GM21381 (cell line): ENCODE data around the gene ANKRD13C.
"Not testable (repeated sequence)": the region's sequence is repeated elsewhere in the genome, so short reads cannot be mapped to it uniquely, and the experiment has no call there.

Experiments used
- ATAC-seq: cut with Tn5 transposase; IDR thresholded peaks from one replicate; pipeline ENCODE4 v1.9.1; 2021; ENCODE audit warnings: mild to moderate bottlenecking, moderate library complexity; ENCODE audit not compliant: unreplicated experiment

Gene ANKRD13C

DNA sequence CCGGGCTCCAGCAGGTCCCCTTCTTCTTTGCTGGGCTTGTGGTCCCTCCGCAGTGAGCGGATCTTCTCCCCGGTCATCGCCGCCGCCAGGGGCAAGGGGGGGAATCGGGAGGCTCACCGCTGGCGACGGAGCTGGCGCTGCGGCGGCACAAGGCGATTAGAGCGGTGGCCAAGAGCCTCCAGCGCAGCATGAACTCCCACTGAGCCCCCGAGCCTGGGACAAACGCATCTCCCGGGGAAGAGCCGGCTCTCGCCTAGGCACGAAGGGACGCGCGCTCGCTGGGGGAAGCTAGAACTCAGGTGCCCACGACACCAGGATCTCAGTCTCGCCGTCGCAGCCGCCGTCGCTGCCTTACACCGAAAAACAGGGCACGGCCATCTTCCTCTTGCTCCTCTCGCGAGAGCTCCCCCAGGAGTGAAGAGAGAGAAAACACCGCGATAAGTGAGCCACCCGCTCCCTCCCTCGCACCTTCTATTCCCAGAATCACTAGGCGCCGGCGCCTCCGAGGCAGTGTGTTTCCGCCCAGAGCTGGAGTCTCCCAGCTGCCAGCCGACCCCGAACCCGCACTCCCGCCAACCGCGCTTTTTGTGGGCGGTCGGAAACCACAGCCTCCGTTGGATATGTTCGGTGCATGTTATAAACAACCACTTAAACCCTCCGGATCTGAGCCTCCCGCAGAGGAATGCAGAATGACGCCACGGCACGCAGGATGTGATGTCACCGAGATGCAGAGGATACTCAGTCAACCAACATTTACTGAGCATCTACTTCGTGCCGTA lies at the start of gene ANKRD13C:
TSS of gene ANKRD13C (minus strand) at position 391 of the 779 bp plus-strand sequence. CDS start at position 77, 314 bp downstream.
- peak; percentile 87 for ATAC-seq

DNA sequence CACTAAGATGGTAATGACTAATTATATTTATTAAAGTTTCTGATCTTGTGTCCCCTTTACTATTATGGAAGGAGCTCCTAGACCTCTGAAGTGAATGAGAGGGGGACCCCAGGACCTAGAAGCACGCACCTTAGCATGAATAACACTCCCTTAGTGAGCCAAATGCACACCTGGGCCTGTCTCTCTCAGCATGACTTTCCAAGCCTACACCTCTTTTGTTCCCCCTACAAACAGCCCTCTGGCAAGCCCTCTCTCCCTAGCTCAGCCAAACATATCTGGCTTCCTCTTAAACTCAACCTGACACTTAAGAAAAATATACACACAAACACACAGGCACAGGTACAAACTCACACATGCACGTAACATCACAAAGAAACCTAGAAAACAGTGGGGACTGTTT lies 49.2 kb upstream of the ANKRD13C start:
- ATAC-seq: no peak

GRCh38 chr1:70401974-70402373 lies 47.5 kb upstream of the ANKRD13C start:
- ATAC-seq: no peak

DNA sequence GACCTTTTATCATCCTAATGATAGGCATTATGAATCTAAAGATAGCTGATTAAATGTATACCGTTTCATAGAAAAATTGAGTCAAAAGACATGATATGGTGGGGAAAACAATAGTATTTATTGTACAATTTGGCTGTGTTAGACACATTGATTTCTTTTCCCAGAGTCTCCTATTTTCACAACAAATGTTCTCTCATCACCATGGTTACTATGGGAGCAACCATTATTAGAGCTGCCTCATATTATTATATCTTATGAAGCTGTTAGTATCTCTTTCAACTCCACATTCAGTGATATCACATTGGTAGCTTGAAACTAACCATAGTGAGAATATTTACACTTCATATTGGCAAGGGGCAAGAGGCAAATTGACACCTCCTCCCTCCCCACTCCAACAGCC lies 45.8 kb upstream of the ANKRD13C start:
- ATAC-seq: no peak

- no peak for ATAC-seq
Measured at GRCh38 chr1:70397013-70397412, 42.5 kb upstream of the ANKRD13C start.

- no peak for ATAC-seq
Measured at GRCh38 chr1:70396607-70397006, 42.1 kb upstream of the ANKRD13C start.

DNA sequence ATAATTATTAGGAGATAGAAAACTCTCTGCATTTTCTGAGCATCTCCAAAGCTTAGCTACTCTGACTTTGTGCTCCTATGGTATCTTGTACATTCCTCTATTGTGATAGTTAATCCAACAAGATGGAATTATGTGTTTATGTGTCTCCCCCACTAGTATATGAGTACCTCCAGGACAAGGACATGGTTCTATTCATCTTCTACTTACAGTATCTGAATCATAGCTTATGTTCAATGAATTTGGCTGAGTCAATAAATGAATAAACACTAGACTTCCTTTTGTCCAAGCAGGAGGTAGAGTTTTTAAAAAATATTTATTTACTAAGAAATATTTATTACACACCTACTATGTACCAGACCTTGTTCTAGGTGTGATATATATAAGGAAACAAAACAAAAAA lies 38.1 kb upstream of the ANKRD13C start:
- no peak for ATAC-seq

DNA sequence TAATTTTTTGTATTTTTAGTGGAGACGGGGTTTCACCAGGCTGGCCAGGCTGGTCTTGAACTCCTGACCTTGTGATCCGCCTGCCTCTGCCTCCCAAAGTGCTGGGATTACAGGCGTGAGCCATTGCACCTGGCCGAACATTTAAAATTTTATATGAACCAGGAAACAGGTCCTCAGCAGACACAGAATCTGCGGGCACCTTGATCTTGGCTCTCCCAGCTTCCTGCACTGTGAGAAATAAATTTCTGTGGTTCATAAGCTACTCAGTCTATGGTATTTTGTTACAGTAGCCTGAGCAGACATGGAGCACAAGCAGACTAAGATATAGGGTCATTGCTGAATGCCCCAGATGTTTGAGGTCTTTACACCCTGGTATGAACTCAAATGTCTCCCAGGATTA lies 33.0 kb upstream of the ANKRD13C start:
- ATAC-seq: no peak

DNA sequence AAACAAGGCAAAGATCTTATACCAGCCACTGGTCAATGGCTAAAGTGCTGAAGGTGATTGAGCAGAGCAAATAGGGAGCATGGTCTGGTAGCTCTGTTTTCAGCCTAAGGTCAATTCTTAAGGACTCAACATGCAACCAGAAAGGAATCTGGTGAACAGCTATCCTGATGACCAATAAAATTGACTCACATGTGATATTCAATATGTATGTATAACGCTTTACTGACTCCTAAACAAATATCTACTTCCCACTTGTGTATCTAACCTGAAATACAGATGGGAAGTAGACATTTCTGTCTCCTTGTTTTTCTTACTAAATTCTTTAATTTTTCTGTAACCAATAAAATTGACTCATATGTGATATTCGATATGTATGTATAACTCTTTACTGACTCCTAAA lies 31.6 kb upstream of the ANKRD13C start:
- no peak for ATAC-seq

- no peak for ATAC-seq
Measured at GRCh38 chr1:70385477-70385876, 31.0 kb upstream of the ANKRD13C start.

GRCh38 chr1:70384542-70384941 lies 30.0 kb upstream of the ANKRD13C start:
- ATAC-seq: no peak

DNA sequence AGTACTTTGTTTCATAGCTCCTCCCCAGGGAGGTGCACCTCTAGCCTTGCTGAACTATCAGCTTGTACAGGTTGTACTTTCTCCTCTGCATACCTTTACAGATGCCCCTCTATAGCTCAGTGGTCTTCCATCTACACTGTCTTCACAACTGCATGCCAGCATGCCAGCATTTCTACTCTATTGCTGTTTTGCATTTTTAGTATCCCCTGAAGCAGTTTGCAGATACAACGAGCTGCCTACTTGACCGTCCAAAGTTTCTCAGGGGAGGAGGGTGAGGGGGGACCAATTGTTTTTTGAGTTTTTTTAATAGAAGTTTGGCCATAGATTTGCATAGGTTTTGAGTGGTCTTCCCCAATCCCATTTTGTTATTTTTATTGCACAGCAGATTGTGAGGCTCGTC lies 29.0 kb upstream of the ANKRD13C start:
- ATAC-seq: no peak

DNA sequence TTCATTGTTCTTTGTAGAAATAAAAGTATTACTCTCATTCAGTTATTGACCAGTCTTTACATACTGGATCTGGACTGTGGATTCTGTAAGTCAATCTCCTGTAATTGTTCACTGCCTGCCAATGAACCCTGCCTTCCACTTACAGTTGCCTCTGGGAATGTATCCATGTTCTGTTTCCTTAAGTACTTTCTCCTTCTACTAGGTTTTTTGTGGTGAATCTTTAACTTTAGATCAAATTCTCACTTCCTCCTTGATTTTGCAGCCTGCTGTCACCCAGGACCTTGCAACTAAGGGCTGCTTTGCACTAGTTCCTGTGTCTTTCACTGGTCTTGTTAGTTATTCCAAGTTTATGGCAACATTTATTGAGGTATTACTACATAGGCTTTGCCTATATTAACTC lies 28.2 kb upstream of the ANKRD13C start:
- peak; percentile 90 for ATAC-seq

DNA sequence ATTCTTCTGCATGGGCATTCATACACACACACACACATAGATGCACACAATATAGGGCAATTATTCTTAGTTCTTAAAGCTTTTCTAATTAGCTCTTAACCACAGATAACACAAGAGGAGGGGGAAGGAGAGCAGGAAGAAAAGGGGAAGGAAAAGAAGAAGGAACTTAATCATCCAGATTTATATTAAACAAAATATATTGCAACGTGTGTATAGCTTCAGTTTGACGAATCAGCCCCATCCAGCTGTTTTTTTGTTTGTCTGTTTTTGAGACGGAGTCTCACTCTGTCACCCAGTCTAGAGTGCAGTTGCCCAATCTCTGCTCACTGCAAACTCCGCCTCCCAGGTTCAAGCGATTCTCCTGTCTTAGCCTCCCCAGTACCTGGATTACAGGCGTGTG lies 21.7 kb upstream of the ANKRD13C start:
- no peak for ATAC-seq

DNA sequence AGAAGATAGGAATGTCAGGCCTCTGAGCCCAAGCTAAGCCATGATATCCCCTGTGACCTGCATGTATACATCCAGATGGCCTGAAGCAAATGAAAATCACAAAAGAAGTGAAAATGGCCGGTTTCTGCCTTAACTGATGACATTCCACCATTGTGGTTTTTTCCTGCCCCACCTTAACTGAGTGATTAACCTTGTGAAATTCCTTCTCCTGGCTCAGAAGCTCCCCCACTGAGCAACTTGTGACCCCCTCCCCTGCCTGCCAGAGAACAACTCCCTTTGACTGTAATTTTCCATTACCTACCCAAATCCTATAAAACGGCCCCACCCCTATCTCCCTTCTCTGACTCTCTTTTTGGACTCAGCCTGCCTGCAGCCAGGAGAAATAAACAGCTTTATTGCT lies 19.1 kb upstream of the ANKRD13C start:
- ATAC-seq: not testable (repeated sequence)

GRCh38 chr1:70372426-70372825 lies 17.9 kb upstream of the ANKRD13C start:
- no peak for ATAC-seq

GRCh38 chr1:70371586-70371985 lies 17.1 kb upstream of the ANKRD13C start:
- ATAC-seq: not testable (repeated sequence)

GRCh38 chr1:70367397-70367796 lies 12.9 kb upstream of the ANKRD13C start:
- ATAC-seq: not testable (repeated sequence)

- not testable (repeated sequence) for ATAC-seq
Measured at GRCh38 chr1:70366997-70367396, 12.5 kb upstream of the ANKRD13C start.

DNA sequence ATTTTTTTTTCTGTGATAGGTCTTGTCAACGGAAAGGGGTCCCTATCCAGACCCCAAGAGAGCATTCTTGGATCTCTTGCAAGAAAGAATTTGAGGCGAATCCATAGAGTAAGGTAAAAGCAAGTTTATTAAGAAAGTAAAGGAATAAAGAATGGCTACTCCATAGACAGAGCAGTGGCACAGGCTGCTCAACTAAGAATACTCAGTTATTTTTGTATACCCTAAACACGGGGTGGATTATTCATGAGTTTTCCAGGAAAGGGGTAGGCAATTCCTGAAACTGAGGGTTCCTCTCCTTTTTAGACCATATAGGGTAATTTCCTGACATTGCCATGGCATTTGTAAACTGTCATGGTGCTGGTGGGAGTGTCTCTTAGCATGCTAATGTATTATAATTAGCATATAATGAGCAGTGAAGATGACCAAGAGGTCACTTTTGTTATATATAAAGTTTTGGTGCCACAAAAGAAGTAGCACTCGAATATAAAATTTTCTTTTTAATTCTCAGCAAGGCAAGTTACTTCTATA lies 12.0 kb upstream of the ANKRD13C start:
- ATAC-seq: not testable (repeated sequence)

- peak; percentile 52 for ATAC-seq
Measured at GRCh38 chr1:70364439-70364838, 9.9 kb upstream of the ANKRD13C start.

DNA sequence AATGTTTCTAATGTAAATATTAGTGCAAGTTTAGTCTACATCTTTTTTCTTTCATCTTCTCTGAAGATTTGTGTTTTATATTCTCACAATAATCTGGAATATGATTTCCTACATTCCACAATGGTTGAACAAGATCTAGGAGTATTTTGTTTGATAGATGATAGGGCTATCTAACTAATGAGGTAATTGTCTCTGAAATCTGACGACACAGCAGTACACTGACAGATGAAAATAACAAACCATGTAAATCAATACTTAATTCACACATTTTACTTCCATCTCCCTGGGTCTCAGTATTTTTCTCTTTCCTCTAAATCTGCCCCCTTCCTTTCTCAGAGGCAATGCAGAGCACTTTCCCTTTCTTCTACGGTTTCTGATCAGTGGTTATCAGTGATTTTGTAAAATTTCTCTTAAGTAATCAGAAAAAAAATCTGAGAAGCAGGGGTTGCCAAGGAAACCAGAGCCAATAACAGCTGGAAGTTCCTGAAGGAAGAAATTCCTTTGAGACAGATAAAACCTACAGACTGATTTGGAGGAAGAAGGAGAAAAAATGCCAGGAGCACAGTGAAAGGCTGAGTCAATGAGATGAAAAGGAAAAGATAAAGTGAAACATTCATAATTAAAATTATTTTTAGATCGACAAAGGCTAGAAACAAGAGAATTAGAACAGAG lies 7.3 kb upstream of the ANKRD13C start:
- no peak for ATAC-seq
